Iris pigment epithelial cell (primary cell): ENCODE data around the gene LDB1.

Experiments used
- DNase-seq: peaks from one replicate; pipeline ENCODE4 v3.0.0-alpha.2; 2011; ENCODE audit warnings: low read depth

LDB1 gene, protein sequence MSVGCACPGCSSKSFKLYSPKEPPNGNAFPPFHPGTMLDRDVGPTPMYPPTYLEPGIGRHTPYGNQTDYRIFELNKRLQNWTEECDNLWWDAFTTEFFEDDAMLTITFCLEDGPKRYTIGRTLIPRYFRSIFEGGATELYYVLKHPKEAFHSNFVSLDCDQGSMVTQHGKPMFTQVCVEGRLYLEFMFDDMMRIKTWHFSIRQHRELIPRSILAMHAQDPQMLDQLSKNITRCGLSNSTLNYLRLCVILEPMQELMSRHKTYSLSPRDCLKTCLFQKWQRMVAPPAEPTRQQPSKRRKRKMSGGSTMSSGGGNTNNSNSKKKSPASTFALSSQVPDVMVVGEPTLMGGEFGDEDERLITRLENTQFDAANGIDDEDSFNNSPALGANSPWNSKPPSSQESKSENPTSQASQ

DNA sequence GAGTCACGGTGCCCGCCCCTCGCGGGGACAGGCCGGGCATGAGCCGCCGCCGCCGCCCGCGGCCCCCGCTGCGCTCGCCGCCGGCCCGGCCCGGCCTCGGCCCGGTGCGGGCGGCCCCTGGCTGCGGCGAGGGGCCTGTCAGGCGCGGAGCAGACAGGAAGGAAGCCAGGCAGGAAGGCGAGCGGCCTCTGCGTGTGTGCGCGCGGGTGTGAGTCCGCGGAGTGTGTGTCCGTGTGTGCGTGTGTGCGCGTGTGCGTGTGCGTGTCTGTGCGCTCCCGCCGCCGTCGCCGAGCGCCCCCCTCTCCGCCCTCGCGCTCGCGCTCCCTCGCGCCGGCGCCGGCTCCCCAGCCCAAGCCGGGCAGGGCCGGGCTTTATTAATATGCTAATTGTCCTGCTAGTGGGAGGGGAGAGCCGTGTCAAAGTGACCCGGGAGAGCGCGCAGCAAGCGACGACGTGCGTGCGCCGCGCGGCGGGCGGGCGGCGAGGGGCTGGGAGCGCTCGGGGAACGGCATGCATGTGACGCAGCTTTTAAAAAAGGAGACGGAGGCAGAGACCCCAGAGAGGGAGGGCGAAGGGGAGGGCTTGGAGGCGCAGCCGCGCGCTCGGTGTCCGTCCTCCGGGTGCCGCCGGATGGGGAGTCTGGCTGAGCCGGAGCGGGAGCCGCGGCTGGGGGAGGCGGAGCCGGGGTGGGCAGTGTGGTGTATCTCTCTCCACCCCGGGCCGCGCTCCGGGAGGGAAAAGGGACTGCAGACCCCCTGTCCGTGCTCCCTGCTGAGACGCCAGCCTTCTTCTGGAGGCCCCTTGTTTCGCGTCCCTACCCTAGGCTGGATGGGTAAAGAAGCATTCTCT lies at the start of gene LDB1:
TSS of gene LDB1 (minus strand) at position 227 of the 849 bp plus-strand sequence. CDS start 258 bp downstream, outside the sequence.
- peak; percentile 81 for DNase-seq

DNA sequence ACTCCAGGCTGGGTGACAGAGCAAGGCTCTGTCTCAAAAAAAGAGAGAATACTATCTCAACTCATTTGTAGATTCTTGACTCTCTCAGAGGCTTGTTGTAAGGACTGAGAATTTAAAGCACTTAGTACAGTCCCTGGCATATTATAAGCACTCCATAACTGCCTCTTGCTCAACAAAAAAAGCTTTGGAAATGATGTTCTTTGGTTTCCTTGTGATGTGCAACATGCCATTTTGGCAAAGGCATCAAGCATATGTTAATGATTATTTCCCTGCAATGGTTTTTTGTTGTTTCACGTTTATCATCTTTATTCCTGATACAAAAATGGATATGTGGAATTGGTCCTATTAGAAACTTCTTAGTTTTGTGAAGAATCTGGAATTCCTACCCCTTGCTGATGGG lies 47.7 kb upstream of the LDB1 start:
- DNase-seq = no peak

DNA sequence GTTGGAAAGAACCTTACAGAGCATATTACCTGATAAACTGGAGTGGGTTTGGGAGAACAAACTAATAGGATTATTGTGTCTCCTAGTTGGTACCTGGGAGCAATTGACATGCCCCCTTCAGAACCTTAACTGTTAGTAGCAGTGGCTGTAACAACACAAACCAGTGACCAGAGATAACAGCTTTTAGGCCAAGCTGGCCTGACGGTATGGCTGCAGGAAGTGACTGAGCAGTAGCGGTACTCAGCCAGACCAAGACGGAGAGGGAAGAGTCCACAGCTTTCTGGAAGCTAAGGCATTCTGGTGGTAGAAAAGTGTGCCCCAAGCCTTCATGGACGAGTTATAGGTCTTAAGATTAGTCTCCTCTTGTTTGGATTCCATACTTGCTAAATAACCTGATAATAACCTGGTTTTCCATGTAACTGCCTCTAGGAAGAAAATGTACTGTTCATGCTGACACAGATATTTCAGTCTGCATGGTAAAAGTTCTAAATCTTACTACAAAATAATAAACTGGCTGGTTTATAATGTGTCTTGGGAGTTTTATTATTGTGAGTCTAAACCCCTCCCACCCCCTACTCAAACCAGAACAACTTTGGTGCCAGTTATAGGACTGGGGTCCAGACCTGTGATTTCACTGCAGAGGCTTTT lies 43.3 kb upstream of the LDB1 start:
- DNase-seq = no peak

DNA sequence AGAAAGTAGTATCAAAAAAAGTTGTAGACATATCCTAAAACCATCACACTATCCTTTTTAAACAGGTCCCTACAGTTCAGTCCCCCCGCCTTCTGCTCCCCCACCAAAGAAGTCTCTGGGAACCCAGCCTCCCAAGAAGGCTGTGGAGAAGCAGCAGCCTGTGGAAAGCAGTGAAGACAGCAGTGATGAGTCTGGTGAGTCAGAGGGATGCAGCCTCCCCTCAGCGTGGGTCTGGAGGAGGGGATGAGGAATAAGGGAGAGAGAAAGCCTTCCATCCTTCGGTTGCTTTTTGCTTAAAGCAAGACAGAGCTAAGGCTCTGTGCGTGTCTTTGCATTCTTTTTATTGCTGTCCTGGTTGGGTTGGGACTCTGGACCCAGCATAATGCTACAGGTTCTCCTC lies 39.7 kb upstream of the LDB1 start:
- DNase-seq = no peak

DNA sequence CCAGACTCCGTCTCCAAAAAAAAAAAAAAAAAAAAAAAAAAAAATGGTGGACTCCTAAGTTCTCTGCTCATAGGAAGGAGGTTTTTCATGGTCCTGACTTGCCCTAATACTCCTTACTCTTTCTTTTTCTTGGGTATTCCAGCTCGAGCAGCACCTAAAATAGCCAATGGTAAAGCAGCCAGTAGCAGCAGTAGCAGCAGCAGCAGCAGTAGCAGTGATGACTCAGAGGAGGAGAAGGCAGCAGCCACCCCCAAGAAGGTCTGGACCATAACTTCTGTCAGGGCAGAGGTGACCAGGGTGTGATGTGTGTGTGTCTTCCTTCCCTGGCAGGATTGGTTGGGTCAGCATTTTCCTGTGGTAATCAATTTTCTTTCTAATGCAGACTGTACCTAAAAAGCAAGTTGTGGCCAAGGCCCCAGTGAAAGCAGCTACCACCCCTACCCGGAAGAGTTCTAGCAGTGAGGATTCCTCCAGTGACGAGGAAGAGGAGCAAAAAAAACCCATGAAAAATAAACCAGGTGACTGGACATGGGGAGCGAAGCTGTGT lies 39.0 kb upstream of the LDB1 start:
- DNase-seq = peak; percentile 61

DNA sequence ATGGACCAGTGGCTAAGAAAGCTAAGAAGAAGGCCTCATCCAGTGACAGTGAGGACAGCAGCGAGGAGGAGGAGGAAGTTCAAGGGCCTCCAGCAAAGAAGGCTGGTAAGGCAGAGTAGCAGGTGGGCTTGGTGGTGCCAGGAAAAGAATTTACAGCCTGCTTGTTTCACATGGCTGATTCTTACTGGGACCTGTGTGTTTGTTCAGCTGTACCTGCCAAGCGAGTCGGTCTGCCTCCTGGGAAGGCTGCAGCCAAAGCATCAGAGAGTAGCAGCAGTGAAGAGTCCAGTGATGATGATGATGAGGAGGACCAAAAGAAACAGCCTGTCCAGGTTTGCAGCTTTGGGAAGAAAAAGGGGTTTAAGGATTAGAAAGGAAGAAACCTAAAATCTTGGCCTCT lies 37.1 kb upstream of the LDB1 start:
- no peak for DNase-seq

DNA sequence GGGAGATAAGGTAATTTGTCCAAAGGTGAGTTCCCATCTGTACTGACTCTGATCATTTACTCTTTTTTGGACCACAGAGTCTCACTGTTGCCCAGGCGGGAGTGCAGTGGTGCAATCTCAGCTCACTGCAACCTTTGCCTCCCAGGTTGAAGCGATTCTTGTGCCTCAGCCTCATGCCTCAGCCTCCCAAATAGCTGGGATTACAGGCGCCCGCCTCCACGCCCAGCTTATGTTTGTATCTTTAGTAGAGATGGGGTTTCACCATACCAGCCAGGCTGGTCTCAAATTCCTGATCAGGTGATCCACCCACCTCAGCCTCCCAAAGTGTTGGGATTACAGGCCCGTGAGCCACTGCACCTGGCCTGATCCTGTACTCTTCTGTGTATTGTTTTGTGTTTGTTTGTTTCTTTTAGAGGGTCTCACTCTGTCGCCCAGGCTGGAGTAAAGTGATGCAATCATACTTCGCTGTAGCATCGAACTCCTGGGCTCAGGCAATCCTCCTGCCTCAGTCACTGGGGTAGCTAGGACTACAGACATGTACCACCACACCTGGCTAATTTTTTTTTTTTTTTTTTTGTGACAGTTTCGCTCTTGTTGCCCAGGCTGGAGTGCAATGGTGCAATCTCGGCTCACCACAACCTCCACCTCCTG lies 34.4 kb upstream of the LDB1 start:
- DNase-seq = no peak

DNA sequence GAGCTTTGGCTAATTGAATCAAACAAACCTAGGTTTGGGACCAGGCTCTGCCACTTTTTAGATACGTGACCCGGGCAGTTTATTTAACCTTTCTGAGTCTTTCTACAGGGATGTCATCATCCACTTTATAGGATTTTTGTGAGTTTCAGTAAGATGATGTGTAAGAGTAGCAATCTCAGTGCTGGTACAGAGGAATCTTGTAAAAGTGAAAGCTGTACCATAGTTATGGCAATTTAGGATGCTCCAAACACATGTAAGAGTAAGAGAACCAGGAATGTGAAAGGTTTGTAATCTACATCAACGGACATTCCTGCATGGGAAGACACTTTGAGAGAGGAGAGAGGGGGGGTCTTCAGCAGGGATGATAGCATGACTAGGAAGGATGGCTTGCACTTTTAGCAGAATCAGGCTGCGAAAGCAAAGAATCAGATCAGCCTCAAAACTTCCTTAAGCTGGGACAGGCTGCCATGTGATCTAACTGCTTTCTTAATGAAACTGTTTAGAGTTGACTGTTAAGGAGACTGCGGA lies 33.0 kb upstream of the LDB1 start:
- DNase-seq = peak; percentile 18

DNA sequence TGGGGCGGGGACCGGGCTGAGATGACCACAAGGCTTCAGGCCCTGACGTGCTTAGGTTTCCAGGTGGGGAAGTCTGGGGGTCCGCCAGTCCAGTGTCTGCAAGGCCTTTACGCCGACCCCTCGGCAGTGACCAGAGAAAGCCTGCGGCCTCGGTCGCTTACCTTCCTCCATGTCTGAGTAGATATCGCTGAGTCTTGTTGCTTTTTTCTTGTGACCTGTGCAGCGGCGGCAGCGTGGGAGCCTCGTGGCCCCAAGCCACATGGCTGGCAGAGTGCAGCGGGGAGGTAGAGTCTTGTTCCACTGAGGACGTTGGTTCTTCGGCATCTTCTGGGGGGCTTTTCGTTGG lies 32.4 kb upstream of the LDB1 start:
- peak; percentile 44 for DNase-seq

DNA sequence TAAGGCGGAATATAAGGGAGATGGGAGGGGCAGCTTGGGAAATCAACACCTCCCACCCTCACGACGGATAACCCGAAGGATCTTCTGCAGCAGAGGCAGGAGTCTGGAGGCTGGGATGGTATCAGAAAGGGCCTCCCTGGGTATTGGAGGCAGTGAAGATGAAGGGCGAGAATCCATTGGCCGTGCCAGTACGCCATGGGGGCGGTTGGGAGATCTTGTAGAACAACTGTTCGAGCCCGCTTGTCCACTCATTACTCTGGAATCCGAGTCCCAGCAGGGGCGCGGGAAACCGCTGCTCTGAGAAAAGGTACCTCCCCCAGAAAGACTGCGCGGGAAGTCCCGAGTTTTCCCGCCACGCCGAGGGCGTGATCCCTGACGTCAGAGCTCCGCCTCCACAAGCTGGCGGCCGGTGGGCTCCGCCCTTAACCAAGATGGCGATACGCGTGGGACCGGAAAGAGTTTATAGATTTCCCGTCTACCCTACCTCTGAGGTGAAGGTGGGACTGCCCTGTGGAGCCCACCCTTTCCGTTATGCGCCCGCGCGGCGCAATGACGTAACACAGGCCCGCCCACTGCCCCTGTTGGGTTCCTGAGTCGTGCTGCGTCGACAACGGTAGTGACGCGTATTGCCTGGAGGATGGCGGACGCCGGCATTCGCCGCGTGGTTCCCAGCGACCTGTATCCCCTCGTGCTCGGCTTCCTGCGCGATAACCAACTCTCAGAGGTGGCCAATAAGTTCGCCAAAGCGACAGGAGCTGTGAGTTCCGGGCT lies 31.8 kb upstream of the LDB1 start, which contains the start of gene NOLC1:
TSS of gene NOLC1 (plus strand) at position 616 of the 771 bp plus-strand sequence. CDS start at position 638, 22 bp downstream.
- DNase-seq = peak; percentile 99

DNA sequence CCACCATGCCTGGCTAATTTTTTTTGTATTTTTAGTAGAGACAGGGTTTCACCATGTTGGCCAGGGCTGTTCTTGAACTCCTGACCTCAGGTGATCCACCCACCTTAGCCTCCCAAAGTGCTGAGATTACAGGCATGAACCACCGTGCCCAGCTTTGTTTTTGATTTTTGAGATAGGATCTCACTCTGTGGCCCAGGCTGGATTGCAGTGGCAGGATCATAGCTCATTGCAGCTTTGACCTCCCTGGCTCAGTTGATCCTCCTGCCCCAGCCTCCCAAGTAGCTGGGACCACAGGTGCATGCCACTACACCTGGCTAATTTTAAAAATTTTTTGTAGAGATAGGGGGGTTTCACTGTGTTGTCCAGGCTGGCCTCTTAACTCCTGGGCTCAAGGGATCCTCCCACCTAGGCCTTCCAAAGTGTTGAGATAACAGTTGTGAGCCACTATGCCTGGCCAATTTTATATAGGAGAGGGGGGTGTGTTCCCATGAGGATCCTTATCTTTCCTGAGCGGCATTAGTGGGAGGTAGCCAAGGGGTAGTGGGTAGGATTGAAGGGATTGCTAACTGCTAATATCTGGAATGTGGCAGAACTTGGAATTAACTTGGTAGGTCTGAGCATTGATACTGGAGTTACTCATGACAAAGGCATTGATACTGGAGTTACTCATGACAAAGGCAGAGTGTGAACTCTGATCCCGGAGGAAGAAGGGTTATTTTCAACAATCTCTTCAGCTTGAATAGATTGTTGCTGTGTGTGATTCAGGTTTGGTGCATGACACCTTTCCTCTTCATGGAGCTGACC lies 31.0 kb upstream of the LDB1 start:
- peak; percentile 56 for DNase-seq

DNA sequence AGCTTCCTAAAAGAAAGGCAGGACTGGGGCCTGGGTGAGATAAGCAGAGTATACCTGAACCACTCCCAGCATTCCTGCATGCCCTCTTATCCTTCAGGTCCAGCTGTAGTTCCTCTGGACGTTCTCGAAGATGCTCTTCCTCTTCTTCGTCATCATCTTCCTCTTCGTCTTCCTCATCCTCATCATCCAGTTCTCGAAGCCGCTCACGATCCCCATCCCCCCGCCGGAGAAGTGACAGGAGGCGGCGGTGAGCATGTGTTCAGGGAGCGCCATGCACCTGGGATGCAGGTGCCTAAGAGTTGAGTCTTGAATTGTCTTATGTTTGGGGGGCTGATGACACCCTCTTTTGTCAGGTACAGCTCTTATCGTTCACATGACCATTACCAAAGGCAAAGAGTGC lies 28.1 kb upstream of the LDB1 start:
- no peak for DNase-seq

DNA sequence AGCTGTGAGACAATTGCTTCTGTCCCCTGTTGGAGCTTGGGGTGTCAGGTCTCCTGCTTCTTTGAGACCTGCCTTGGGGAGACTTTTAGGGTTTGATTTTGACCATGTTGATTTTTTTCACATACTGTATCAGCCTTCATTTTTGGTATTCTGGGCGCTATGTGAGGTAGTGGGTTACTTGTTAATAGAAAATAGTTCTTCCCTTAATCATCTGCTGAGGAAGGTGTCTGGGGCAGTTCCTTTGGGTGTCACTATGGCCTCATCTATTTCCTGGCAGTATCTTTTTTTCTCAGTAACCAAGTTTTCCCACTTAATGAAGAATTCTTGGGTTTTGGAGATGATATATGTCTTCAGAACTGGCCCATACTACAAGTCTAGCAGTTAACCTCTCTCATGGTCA lies 27.4 kb upstream of the LDB1 start:
- DNase-seq = no peak

DNA sequence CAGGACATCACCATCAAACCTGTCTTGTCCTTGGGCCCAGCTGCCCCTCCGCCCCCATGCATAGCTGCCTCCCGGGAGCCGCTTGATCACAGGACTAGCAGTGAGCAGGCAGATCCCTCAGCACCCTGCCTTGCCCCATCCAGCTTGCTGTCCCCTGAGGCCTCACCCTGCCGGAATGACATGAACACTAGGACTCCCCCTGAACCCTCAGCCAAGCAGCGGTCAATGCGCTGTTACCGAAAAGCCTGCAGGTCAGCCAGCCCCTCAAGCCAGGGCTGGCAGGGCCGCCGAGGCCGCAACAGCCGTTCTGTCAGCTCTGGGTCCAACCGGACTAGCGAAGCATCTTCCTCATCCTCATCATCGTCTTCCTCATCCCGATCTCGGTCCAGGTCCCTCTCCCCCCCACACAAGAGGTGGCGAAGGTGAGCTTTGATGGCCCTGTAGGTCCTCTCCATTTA lies 26.8 kb upstream of the LDB1 start:
- DNase-seq = no peak

DNA sequence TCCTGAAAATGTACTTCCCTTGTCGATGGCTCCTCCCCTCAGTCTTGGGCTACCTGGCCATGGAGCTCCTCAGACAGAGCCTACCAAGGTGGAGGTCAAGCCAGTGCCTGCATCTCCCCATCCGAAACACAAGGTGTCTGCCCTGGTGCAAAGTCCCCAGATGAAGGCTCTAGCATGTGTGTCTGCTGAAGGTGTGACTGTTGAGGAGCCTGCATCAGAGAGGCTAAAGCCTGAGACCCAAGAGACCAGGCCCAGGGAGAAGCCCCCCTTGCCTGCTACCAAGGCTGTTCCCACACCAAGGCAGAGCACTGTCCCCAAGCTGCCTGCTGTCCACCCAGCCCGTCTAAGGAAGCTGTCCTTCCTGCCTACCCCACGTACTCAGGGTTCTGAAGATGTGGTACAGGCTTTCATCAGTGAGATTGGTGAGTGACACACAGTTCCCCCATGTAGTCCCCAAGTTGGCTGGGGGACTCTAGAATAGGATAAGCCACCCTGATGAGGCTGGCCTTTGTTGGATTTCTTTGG lies 21.5 kb upstream of the LDB1 start:
- no peak for DNase-seq

DNA sequence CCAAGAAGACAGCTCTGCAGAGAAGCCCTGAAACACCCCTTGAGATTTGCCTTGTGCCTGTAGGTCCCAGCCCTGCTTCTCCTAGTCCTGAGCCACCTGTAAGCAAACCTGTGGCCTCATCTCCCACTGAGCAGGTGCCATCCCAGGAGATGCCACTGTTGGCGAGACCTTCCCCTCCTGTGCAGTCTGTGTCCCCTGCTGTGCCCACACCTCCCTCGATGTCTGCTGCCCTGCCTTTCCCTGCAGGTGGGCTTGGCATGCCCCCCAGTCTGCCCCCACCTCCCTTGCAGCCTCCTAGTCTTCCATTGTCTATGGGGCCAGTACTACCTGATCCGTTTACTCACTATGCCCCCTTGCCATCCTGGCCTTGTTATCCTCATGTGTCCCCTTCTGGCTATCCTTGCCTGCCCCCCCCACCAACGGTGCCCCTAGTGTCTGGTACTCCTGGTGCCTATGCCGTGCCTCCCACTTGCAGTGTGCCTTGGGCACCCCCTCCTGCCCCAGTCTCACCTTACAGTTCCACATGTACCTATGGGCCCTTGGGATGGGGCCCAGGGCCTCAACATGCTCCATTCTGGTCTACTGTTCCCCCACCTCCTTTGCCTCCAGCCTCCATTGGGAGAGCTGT lies 20.9 kb upstream of the LDB1 start:
- DNase-seq = no peak

DNA sequence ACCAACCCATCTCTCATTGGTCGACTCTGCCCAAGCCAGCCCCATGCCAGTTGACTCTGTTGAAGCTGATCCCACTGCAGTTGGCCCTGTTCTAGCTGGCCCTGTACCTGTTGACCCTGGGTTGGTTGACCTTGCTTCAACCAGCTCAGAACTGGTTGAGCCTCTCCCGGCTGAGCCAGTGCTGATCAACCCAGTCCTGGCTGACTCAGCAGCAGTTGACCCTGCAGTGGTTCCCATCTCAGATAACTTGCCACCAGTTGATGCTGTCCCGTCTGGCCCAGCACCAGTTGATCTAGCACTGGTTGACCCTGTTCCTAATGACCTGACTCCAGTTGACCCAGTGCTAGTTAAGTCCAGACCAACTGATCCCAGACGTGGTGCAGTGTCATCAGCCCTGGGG lies 20.1 kb upstream of the LDB1 start:
- DNase-seq = no peak

DNA sequence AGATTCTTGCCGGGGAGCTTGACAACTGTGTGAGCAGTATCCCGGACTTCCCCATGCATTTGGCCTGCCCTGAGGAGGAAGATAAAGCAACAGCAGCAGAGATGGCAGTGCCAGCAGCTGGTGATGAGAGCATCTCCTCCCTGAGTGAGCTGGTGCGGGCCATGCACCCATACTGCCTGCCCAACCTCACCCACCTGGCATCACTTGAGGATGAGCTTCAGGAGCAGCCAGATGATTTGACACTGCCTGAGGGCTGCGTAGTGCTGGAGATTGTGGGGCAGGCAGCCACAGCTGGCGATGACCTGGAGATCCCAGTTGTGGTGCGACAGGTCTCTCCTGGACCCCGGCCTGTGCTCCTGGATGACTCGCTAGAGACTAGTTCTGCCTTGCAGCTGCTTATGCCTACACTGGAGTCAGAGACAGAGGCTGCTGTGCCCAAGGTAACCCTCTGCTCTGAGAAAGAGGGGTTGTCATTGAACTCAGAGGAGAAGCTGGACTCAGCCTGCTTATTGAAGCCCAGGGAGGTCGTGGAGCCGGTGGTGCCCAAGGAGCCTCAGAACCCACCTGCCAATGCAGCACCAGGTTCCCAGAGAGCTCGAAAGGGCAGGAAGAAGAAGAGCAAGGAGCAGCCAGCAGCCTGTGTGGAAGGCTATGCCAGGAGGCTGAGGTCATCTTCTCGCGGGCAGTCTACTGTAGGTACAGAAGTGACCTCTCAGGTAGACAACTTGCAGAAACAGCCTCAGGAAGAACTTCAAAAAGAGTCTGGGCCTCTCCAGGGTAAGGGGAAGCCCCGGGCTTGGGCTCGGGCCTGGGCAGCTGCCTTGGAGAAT lies 19.3 kb upstream of the LDB1 start:
- no peak for DNase-seq
